ENCODE measurements around the gene SPTB. TPM values are rescaled to one million over a fixed set of nuclear protein-coding genes. Genes with fewer than 3 reads are reported as not detected.
"Not testable (repeated sequence)": the region's sequence is repeated elsewhere in the genome, so short reads cannot be mapped to it uniquely, and the experiment has no call there.

Gene SPTB
- total RNA-seq, 1 donor = under 0.01 TPM

DNA sequence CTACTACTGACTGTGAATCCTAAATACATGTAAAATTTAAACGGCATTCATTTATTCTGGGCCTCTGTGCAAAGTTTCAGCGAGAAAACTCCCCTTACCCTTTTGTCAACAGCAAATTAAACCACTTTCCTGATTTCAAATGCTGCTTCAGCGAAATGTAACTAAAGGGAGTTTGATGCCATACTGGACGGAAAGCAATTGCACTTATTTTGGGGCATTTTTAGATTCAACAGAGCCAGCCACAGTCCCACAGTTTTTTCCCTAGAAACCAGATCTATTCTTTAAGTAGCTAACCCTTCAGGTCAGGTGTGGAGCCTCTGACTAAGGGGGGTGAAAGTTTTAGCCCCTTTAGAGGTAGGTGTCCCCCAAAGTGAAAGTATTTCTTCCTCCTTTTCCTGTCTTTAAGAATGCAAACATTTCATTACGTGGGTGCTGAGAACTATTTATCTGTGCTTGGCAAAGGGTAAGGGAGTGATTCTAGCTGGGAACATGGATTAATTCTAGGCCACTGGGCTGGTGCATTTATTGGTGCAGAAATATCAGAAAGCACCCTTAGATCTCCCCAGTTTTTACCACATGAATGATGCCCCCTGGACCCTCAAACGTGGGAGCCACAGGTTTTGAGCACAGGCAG, 72.7 kb downstream of the SPTB start:
- TF ChIP-seq, protein P1, sequence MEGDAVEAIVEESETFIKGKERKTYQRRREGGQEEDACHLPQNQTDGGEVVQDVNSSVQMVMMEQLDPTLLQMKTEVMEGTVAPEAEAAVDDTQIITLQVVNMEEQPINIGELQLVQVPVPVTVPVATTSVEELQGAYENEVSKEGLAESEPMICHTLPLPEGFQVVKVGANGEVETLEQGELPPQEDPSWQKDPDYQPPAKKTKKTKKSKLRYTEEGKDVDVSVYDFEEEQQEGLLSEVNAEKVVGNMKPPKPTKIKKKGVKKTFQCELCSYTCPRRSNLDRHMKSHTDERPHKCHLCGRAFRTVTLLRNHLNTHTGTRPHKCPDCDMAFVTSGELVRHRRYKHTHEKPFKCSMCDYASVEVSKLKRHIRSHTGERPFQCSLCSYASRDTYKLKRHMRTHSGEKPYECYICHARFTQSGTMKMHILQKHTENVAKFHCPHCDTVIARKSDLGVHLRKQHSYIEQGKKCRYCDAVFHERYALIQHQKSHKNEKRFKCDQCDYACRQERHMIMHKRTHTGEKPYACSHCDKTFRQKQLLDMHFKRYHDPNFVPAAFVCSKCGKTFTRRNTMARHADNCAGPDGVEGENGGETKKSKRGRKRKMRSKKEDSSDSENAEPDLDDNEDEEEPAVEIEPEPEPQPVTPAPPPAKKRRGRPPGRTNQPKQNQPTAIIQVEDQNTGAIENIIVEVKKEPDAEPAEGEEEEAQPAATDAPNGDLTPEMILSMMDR (IDR thresholded peaks at IDR 0.05; ENCODE audit: insufficient read depth, low read length) = no peak
- H3K4me3 ChIP-seq (ENCODE audit: low read depth, low read length) = no peak overlapping the region
- no peak for DNase-seq (ENCODE audit: low read depth)

DNA sequence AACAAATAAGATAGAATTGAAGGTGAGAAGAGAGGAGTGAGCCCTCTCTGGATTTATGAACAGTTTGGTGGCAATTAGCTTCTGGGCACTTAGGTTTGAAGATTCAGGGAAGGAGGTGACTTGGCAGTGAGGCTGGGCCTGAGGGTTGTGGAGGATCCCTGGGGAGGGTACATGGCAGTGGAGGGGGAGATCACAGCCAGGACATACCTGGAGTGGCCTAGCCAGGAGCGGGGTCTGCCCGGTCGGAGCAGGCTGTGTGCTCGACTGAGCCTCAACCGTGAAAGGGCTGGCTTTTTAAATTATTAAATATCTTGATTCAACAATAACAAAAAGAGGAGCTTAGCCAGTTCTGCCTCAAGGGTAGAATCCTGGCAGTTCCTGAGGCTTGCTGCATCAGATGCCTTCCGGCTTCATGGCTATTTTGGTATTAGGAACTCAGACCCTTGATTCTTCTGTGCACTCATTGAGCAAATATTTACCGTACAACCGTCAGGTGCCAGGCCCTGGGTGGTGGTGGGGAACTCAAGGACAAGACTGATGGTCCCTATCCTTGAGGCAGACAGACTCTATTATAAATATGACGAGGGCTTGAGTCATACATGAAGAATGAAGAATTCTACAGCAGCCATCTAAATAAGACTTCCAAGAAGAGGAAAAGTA, 73.4 kb downstream of the SPTB start:
- peak; percentile 86 for DNase-seq (ENCODE audit: low read depth)
- H3K4me3 ChIP-seq (ENCODE audit: low read depth, low read length) = no peak overlapping the region
- TF ChIP-seq, protein P1 (IDR thresholded peaks at IDR 0.05; ENCODE audit: insufficient read depth, low read length) = no peak

DNA sequence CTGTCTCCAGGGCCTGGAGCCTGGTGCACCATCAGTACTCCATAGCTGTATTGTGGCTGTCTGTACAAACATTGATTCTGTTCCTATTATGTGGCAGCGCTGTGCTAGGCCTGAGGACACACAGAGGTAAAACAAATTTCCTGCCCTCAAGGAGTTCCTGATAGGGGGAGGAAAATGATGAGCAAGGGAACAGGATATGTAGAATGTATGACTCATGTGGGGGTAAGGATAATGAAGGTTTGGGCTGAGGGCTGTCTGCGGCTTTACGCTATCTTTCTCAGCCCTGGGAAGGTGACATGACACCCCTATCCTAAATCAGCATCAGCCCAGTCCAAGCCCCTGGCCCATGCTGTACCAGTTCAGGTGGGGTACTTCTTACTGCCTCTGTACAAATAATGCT, 74.1 kb downstream of the SPTB start:
- not testable (repeated sequence) for H3K4me3 ChIP-seq (ENCODE audit: low read depth, low read length); DNase-seq (ENCODE audit: low read depth)

DNA sequence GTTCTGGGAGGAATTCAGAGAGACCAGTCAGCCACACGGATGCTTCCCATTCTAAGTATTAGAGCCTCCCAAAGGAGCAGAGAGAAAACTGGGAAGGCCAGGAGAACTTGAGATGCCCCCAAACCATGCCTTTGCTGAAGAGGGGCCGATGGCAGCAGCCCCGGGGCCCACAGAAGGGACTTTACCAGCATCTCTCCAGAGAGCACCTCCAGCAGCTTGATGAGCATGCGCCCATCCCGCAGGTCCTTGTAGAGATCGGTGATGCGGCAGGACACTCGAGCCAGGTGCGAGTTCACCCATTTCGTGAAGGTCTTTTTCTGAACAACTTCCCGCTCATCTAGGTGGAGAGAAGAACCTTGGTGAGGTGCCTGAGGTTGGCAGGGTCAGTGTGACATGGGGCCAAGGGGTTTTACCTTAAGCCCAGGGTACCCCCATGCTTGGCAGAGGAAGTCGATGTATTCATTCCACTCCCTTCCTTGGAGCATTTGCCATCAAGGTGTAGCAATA, 74.9 kb downstream of the SPTB start:
- no peak for DNase-seq (ENCODE audit: low read depth)
- TF ChIP-seq, protein P1 (IDR thresholded peaks at IDR 0.05; ENCODE audit: insufficient read depth, low read length) = no peak
- H3K4me3 ChIP-seq (ENCODE audit: low read depth, low read length) = no peak overlapping the region

DNA sequence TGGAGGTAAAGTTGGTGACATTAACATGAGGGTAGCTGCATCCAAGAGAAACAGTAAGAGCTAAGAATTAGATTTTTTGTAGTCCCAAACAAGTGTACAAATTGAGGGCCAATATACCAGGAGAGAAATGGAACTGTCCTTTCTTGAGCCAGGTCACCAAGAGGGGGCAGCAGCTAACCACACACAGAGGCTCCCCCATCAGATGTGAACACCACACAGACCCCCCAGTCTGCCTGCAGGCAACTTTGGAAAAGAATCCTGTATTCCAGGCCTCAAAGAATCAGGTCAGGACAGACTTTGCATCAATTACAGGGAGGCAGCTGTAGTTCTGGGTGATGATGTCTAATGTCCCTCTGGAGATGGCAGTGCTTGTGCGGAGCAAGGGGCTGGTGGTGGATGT, 77.9 kb downstream of the SPTB start:
- H3K4me3 ChIP-seq (ENCODE audit: low read depth, low read length) = no peak overlapping the region
- TF ChIP-seq, protein P1 (IDR thresholded peaks at IDR 0.05; ENCODE audit: insufficient read depth, low read length) = peak; percentile 43
- DNase-seq (ENCODE audit: low read depth) = peak; percentile 18

DNA sequence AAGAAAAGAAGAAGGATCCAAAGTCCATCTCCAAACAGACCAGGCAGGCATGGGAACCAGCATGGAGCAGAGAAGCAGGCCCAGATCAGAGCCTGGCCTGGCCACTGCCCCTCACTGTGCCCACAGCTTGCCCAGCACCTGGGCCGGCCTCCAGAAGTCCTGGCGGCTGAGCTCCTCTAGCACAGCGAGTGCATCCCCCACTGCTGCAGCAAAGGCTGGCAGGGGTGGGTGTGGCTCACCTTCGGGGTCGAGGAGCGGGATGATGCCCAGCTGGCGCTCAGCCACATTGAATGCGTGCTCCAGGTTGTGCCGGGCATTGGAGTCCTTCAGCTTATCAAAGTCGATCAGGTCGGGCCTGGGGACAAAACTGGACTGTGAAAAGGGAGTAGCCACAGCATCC, 78.7 kb downstream of the SPTB start:
- DNase-seq (ENCODE audit: low read depth) = no peak
- no peak overlapping the region for H3K4me3 ChIP-seq (ENCODE audit: low read depth, low read length)
- TF ChIP-seq, protein P1 (IDR thresholded peaks at IDR 0.05; ENCODE audit: insufficient read depth, low read length) = no peak

DNA sequence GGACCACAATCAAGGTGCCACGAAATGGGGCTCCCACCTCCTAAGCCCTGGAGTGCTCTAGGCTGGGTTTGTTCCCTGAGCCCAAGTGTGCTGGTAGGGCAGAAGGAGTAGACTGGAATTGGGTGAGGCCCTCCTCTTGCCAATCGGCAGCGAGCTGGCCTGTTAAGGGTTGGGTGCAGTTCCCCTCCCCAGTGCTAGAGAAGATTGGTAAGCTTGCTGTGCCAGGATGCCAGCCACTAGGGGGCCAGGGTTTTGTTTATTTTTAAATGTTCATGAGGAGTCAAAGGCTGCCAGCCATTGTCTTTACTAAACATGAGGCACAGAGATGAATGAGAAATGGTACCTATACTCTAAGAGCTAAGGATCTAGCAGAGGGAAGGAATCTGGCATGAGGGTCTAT, 79.7 kb downstream of the SPTB start:
- no peak overlapping the region for H3K4me3 ChIP-seq (ENCODE audit: low read depth, low read length)
- TF ChIP-seq, protein P1 (IDR thresholded peaks at IDR 0.05; ENCODE audit: insufficient read depth, low read length) = peak; percentile 51
- peak; percentile 53 for DNase-seq (ENCODE audit: low read depth)
